ENCODE results near the gene AMELX.

AMELX gene

DNA sequence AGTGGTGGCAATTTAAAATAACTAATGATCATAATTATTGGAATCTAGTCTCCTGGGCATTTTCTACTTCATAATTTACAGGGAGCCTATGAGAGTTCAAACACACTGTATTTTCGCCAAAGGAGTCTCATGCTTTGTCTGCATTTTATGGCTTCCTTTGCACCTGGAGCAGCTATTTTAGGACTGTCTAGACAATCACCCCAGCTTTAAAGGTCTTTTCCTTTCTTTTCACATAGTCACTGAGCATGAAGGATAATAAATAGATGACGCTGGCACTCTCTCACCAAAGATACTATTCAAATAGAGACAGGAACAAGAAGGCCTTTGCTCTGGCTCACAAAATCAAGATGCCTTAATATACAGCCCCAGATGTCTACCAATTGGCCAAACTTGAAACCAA, 43.0 kb downstream of the AMELX start:
- Mint-ChIP-seq H3K36me3 (no peaks in the 10 kb centered on the region), H3K4me3 (no peak overlapping the region), H3K27me3 (no peaks in the 10 kb centered on the region), H3K9me3 (ENCODE audit: low read depth) (no peaks in the 10 kb centered on the region), H3K4me1 (ENCODE audit: low read depth) (no peaks in the 10 kb centered on the region), H3K27ac (no peak overlapping the region)

DNA sequence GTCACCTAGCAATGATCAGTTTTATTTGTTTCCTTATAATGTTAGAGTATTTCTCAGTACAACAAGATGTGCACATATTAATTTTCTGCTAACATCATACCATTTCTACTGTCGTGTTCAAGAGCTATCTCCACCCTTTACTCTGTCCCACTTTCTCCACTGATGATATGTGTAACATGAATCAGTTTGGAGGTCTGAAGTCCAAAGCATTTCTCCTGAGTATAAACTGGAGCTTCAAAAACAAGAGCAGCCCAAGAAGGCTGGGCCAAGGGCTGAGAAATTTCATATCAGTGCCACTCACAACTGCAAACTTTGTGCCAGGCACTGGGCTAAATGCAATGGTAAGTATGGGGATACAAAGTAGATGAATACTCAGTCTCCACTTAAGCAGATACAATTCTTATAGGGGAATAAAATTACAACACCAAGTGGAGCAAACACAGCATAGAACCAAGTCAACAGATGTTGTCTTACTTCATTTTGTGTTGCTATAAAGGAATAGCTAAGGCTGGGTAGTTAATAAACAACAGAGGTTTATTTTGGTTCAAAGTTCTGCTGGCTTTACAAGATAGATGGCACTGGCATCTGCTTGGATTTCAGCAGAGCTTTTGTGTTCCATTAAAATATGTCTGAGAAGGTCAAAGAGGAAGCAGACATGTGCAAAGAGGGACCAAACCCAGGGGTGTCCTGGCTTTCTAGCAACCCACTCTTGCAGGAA, 44.2 kb downstream of the AMELX start:
- Mint-ChIP-seq H3K9me3 (ENCODE audit: low read depth) (no peaks in the 10 kb centered on the region), H3K4me1 (ENCODE audit: low read depth) (no peaks in the 10 kb centered on the region), H3K27ac (no peak overlapping the region), H3K36me3 (no peaks in the 10 kb centered on the region), H3K4me3 (no peak overlapping the region), H3K27me3 (no peaks in the 10 kb centered on the region)

DNA sequence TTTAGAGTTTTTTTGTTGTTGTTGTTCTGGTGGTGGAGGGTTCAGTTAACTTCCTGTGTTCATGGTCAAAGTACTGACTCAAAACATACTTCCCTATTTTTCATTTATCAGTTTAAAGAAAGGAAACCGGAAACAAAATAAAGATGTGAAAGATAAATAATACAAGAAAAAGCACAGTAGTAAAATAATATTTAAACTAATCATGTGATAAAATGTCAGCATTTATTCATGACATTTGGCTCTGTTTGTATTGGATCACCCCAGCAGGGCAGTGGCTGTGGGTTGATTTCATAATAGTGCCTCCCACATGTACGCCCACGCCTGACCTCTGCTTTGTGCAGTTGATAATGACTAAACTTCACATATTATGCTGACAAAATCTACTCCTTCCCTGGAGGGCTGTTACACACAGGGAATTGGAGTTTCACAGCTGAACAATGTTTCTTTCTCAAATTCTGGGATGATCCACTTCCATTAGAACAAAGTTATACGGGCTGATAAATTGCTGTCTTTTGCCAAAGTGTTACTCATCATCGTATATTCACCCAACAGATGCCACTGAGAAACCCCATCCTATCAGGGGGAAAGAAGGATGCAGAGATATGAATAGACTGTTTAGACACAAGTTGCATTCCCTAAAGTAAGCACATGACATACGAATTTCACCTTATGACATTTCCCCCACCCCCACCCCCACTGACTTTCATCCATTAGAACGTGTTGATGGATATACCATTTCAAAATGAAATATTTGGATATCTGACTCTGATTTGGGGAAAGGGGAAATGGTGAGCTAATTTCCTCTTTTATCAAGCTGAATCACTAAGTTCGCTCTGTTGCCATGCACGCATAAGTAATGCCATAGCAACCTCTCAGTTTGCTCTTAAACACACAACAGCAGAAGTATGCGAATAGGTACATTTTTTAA, 48.3 kb downstream of the AMELX start:
- Mint-ChIP-seq H3K4me1 (ENCODE audit: low read depth) (no peaks in the 10 kb centered on the region), H3K27ac (no peak overlapping the region), H3K36me3 (no peaks in the 10 kb centered on the region), H3K27me3 (no peaks in the 10 kb centered on the region), H3K9me3 (ENCODE audit: low read depth) (no peaks in the 10 kb centered on the region), H3K4me3 (no peak overlapping the region)

DNA sequence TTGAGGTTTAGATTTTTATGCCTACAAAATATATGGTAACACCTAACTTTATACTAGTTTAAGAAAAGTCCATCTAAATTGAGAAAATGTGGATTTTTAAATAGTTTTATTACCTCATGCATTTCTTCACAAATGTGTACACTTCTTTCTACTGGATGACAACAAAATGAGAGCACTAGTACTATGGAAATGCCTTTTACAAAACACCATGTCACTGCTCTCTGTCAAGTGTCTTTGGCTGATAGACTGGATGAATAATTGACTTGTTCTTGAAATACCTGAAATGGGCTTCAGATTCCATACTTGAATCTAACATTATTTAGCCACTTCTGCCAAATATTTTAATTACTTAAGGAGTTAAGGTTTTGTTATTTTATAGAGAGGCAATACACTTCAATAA, 49.5 kb downstream of the AMELX start:
- Mint-ChIP-seq H3K9me3 (ENCODE audit: low read depth) (no peaks in the 10 kb centered on the region), H3K4me3 (no peak overlapping the region), H3K27ac (no peak overlapping the region), H3K4me1 (ENCODE audit: low read depth) (no peaks in the 10 kb centered on the region), H3K27me3 (no peaks in the 10 kb centered on the region), H3K36me3 (no peaks in the 10 kb centered on the region)

DNA sequence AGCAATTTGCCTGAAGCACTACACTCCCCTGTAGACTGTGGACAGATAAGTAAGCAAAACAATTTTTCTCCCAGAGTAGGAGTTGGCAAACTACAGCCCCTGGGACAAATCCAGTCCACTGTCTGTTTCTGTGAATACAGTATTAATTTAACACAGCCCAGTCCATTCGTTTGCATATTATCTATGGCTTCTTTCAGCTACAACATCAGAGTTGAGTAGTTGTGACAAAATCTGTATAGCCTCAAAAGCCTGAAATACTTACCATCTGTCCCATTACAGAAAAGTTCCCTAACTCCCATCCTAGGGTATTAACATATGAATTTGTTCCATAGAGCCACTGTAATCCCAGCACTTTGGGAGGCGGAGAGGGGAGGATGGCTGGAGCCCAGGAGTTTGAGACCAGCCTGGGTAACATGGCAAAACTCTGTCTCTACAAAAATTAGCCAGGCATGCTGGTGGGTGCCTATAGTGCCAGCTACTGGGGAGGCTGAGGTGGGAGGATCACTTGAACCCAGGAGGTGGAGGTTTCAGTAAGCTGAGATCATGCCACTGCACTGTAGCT, 53.0 kb downstream of the AMELX start:
- H3K9me3 Mint-ChIP-seq (ENCODE audit: low read depth), result no peaks in the 10 kb centered on the region
- H3K27me3 Mint-ChIP-seq, result no peaks in the 10 kb centered on the region
- no peaks in the 10 kb centered on the region for H3K4me1 Mint-ChIP-seq (ENCODE audit: low read depth)
- no peak overlapping the region for H3K4me3 Mint-ChIP-seq
- no peak overlapping the region for H3K27ac Mint-ChIP-seq
- H3K36me3 Mint-ChIP-seq, result no peaks in the 10 kb centered on the region

DNA sequence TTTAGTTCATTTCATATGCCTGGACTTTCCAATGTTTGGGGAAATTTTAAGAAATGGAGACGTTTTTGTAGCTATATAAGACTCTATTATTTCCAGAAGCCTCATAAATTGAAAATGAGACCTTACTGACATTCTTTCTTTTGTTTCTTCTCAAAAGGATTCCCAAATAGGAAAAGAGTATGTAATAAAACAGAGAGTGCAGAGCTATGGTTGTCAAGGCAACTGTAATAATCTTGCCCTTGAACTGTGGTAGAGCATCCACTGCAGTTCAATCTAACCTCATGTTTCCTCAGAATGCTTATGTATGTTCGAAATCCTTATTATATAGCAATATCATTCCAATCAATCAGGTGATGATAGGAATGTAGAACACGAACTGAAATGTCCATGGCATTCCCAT, 54.1 kb downstream of the AMELX start:
- H3K4me1 Mint-ChIP-seq (ENCODE audit: low read depth), result no peaks in the 10 kb centered on the region
- H3K36me3 Mint-ChIP-seq, result no peaks in the 10 kb centered on the region
- no peak overlapping the region for H3K27ac Mint-ChIP-seq
- no peaks in the 10 kb centered on the region for H3K27me3 Mint-ChIP-seq
- H3K4me3 Mint-ChIP-seq, result no peak overlapping the region
- H3K9me3 Mint-ChIP-seq (ENCODE audit: low read depth), result no peaks in the 10 kb centered on the region

DNA sequence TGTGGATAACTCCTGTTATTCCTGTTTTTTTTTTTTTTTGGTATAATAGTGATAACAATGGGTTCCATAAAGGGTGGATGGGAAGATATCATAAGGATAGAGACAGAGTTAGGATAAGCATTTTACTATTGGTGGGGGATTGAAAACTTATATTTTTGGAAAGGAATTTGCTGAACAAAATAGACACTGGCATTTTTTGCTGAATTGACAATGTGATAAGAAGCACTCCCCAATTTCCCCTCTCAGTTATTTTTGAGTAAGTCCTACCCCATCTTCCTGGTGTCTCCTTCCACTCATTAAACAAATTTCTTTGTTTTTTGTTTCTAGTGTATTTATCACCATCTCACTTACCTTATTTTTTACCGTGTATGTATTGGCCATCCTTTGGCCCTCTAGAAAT, 55.8 kb downstream of the AMELX start:
- no peak overlapping the region for H3K4me3 Mint-ChIP-seq

DNA sequence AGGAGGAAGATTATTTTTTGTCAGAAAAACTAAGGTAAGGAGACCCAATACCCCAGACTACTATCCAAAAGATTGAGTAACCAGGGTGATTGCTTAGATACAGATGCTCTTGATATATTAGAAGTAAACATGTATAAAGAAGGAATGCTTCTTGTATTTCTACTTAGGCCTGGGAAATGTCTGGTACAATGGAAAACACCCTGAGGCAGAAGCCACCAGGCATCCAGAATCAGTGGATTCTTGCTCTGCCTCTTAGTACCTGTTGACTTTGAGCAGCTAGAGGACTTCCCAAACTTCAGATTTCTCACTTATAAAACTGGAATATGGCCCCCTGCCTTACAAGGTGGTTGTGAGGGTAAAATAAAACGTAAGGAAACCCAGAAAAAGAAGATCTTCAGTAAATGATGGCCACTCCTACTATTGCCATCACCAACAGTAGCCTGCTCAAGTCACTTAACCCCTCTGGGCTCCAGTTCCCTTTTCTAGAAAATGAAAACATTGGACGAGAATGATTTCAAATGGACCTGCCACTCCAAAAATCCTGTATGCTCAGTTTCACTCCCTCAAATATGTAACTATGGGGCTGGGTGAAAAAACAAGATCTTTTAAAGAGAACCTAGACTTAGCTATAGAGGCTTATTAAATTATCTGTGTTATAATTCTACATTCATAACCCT, 56.6 kb downstream of the AMELX start:
- Mint-ChIP-seq H3K36me3 (no peaks in the 10 kb centered on the region), H3K27me3 (no peaks in the 10 kb centered on the region), H3K4me1 (ENCODE audit: low read depth) (no peaks in the 10 kb centered on the region), H3K27ac (no peak overlapping the region), H3K4me3 (no peak overlapping the region), H3K9me3 (ENCODE audit: low read depth) (no peaks in the 10 kb centered on the region)

More for the DNA sequence above, 55.8 kb downstream of the AMELX start:
- Mint-ChIP-seq H3K27ac (no peak overlapping the region), H3K9me3 (ENCODE audit: low read depth) (no peaks in the 10 kb centered on the region), H3K27me3 (no peaks in the 10 kb centered on the region), H3K36me3 (no peaks in the 10 kb centered on the region), H3K4me1 (ENCODE audit: low read depth) (no peaks in the 10 kb centered on the region)
